PFSK-1 (cell line): ENCODE data around the gene ADAMTSL5.

Source experiments
- FOXP2 ChIP-seq: optimal IDR thresholded peaks from 2 replicates; pipeline ENCODE3; 2011; ENCODE audit warnings: borderline replicate concordance, control low read depth, inconsistent platforms; ENCODE audit not compliant: insufficient read depth; ENCODE audit errors: extremely low read length, extremely low read depth
- POLR2AphosphoS5 ChIP-seq: IDR thresholded peaks from 2 replicates; pipeline ENCODE4 v1.6.1; 2012; ENCODE audit warnings: low read depth, mild to moderate bottlenecking, control low read depth, low read length, moderate library complexity
- REST ChIP-seq, 2 experiments: IDR thresholded peaks; 2 replicates each; pipeline versions ENCODE4 v1.6.1 to v1.8.0; 2011 to 2012; ENCODE audit warnings: low read depth in 2 of 2, low read length in 2 of 2, control low read depth in 1 of 2, inconsistent platforms in 1 of 2, mild to moderate bottlenecking in 1 of 2, moderate library complexity in 1 of 2; ENCODE audit not compliant: insufficient read depth in 1 of 2
- SIN3A ChIP-seq: IDR thresholded peaks from 2 replicates; pipeline ENCODE4 v1.6.1; 2012; ENCODE audit warnings: mild to moderate bottlenecking, low read length, moderate library complexity, borderline replicate concordance; ENCODE audit not compliant: insufficient read depth
- TAF1 ChIP-seq: IDR thresholded peaks from 2 replicates; pipeline ENCODE4 v1.6.1; 2012; ENCODE audit warnings: low read length, control low read depth, borderline replicate concordance; ENCODE audit not compliant: insufficient read depth

The ADAMTSL5 gene

GRCh38 chr19:1490311-1491113 is 22.3 kb downstream of the ADAMTSL5 start, which contains the start of gene PCSK4:
PCSK4 (minus strand) TSS chr19:1490350; CDS start chr19:1490346, 4 bp downstream.
- TF ChIP-seq TAF1 (no peak), SIN3A (peak; percentile 89; the same call in 1 of the 2 replicates)

- no peak for TF ChIP-seq FOXP2
- TF ChIP-seq SIN3A = no peak
- TF ChIP-seq POLR2AphosphoS5 = no peak
- TF ChIP-seq TAF1 = no peak
- TF ChIP-seq REST (IDR thresholded peaks at IDR 0.05; ENCODE audit: insufficient read depth in 1 of 2, low read depth in 2 of 2, low read length in 2 of 2) = no peak
Measured at GRCh38 chr19:1489463-1490310, 23.1 kb downstream of the ADAMTSL5 start.

GRCh38 chr19:1488282-1488601 is 24.6 kb downstream of the ADAMTSL5 start:
- TF ChIP-seq TAF1 (no peak), REST (IDR thresholded peaks at IDR 0.05; ENCODE audit: insufficient read depth in 1 of 2, low read depth in 2 of 2, low read length in 2 of 2) (no peak), FOXP2 (no peak)

GRCh38 chr19:1487576-1488281 is 25.1 kb downstream of the ADAMTSL5 start:
- TF ChIP-seq FOXP2 = no peak
- TF ChIP-seq SIN3A = no peak
- TF ChIP-seq TAF1 = no peak
- TF ChIP-seq REST (IDR thresholded peaks at IDR 0.05; ENCODE audit: insufficient read depth in 1 of 2, low read depth in 2 of 2, low read length in 2 of 2) = no peak
- TF ChIP-seq POLR2AphosphoS5 = no peak

- TF ChIP-seq REST (IDR thresholded peaks at IDR 0.05; ENCODE audit: insufficient read depth in 1 of 2, low read depth in 2 of 2, low read length in 2 of 2) (no peak), SIN3A (no peak), POLR2AphosphoS5 (no peak), FOXP2 (no peak), TAF1 (no peak)
Measured at GRCh38 chr19:1486720-1487575, 25.9 kb downstream of the ADAMTSL5 start.
